Measurements from ENCODE around the gene CDK4. TPM values are rescaled to one million over a fixed set of nuclear protein-coding genes. Genes with fewer than 3 reads are reported as not detected.

The CDK4 gene
- total and polyA plus RNA-seq, 2 of the 4 experiments (the other 2 are of a cell fraction), result 261 to 297 TPM

DNA sequence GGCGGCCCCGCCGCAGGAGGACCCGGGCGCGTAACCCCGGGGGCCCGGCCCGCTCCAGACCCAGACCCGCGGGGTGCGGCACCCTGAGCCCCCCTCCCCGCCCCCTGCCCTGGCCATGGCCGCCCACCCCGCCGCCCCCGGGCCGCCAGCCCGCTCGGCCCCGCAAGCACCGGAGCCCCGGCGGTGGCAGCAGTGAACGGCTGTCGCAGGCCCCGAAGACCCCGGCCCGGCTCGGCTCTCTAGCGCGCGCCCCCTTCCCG, 3.0 kb upstream of the CDK4 start:
- H3K36me3 ChIP-seq (ENCODE audit: control insufficient read depth, insufficient read depth, low read length), result peaks cover 19% of the 10 kb centered on the region
- intact Hi-C loops (cut with micrococcal nuclease) (no loop called here), dilution Hi-C loops (cut with HindIII; ENCODE audit: low sequenced_read_pairs, unreplicated experiment) (no loop called here), in situ Hi-C loops (cut with MboI; ENCODE audit: low sequenced_read_pairs) (no loop called here)
- H2BK120ac ChIP-seq (ENCODE audit: low read depth, low read length), result no peak overlapping the region
- no peak overlapping the region for H2AK5ac ChIP-seq (ENCODE audit: low read depth, low read length)
- H3K14ac ChIP-seq (replicated peaks; ENCODE audit: low read depth, low read length), result no peak overlapping the region
- TF ChIP-seq MXI1 (IDR thresholded peaks at IDR 0.05; ENCODE audit: borderline replicate concordance, low read depth, low read length), result no peak
- TF ChIP-seq RCOR1 (IDR thresholded peaks at IDR 0.05; ENCODE audit: insufficient replicate concordance, low read length), result no peak
- TF ChIP-seq SMC3 (IDR thresholded peaks at IDR 0.05; ENCODE audit: low read depth, low read length), result no peak
- no peak for TF ChIP-seq MAFK (IDR thresholded peaks at IDR 0.05; ENCODE audit: low read depth, low read length)
- no peak for TF ChIP-seq FOS (IDR thresholded peaks at IDR 0.05; ENCODE audit: low read depth, low read length)
- TF ChIP-seq CEBPB (IDR thresholded peaks at IDR 0.05; ENCODE audit: low read depth, low read length), result no peak
- no peak for TF ChIP-seq POLR2A (IDR thresholded peaks at IDR 0.05; ENCODE audit: low read depth, low read length)
- TF ChIP-seq, protein P1, sequence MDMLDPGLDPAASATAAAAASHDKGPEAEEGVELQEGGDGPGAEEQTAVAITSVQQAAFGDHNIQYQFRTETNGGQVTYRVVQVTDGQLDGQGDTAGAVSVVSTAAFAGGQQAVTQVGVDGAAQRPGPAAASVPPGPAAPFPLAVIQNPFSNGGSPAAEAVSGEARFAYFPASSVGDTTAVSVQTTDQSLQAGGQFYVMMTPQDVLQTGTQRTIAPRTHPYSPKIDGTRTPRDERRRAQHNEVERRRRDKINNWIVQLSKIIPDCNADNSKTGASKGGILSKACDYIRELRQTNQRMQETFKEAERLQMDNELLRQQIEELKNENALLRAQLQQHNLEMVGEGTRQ (IDR thresholded peaks at IDR 0.05; ENCODE audit: low read depth, low read length), result no peak
- TF ChIP-seq BHLHE40 (IDR thresholded peaks at IDR 0.05; ENCODE audit: low read depth, low read length), result no peak
- no peak for TF ChIP-seq RFX5 (IDR thresholded peaks at IDR 0.05; ENCODE audit: low read depth, low read length)
- TF ChIP-seq, protein P2, sequence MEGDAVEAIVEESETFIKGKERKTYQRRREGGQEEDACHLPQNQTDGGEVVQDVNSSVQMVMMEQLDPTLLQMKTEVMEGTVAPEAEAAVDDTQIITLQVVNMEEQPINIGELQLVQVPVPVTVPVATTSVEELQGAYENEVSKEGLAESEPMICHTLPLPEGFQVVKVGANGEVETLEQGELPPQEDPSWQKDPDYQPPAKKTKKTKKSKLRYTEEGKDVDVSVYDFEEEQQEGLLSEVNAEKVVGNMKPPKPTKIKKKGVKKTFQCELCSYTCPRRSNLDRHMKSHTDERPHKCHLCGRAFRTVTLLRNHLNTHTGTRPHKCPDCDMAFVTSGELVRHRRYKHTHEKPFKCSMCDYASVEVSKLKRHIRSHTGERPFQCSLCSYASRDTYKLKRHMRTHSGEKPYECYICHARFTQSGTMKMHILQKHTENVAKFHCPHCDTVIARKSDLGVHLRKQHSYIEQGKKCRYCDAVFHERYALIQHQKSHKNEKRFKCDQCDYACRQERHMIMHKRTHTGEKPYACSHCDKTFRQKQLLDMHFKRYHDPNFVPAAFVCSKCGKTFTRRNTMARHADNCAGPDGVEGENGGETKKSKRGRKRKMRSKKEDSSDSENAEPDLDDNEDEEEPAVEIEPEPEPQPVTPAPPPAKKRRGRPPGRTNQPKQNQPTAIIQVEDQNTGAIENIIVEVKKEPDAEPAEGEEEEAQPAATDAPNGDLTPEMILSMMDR (conservative IDR thresholded peaks at IDR 0.05; ENCODE audit: low read depth, low read length), result no peak
- TF ChIP-seq NFE2L2 (IDR thresholded peaks at IDR 0.05; ENCODE audit: low read depth, low read length), result no peak
- no peak for TF ChIP-seq CHD1 (IDR thresholded peaks at IDR 0.05; ENCODE audit: low read depth, low read length)
- no peak for TF ChIP-seq RAD21 (IDR thresholded peaks at IDR 0.05; ENCODE audit: low read length)
- TF ChIP-seq, protein P3, sequence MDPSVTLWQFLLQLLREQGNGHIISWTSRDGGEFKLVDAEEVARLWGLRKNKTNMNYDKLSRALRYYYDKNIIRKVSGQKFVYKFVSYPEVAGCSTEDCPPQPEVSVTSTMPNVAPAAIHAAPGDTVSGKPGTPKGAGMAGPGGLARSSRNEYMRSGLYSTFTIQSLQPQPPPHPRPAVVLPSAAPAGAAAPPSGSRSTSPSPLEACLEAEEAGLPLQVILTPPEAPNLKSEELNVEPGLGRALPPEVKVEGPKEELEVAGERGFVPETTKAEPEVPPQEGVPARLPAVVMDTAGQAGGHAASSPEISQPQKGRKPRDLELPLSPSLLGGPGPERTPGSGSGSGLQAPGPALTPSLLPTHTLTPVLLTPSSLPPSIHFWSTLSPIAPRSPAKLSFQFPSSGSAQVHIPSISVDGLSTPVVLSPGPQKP (IDR thresholded peaks at IDR 0.05; ENCODE audit: borderline replicate concordance, low read depth, low read length), result no peak
- no peak for TF ChIP-seq MAZ (IDR thresholded peaks at IDR 0.05; ENCODE audit: borderline replicate concordance, low read depth, low read length)
- no peak overlapping the region for H4K91ac ChIP-seq (ENCODE audit: insufficient read depth, low read depth, low read length)
- peaks cover 15% of the 10 kb centered on the region for H3K9me1 ChIP-seq (ENCODE audit: insufficient read depth, low read length)
- H2AFZ ChIP-seq (replicated peaks; ENCODE audit: low read length, poor library complexity), result peak overlapping the region; percentile 85
- no peak overlapping the region for H3K4me2 ChIP-seq (ENCODE audit: low read depth, low read length)
- no peak overlapping the region for H2BK5ac ChIP-seq (ENCODE audit: low read depth, low read length, poor library complexity, severe bottlenecking)
- no peak overlapping the region for H4K5ac ChIP-seq (ENCODE audit: low read depth, low read length)
- H2AK9ac ChIP-seq (replicated peaks; ENCODE audit: low read depth, low read length, poor library complexity), result no peak overlapping the region
- H3K4me1 ChIP-seq (ENCODE audit: control insufficient read depth, insufficient read depth, low read length), result peaks cover 7% of the 10 kb centered on the region
- no peak overlapping the region for H3K4ac ChIP-seq (ENCODE audit: low read depth, low read length)
- WGBS, 2 experiments (ENCODE audit: extremely low coverage in 2 of 2, insufficient read length in 1 of 2), result no CpG with 5 or more reads among the region's 34 CpGs
- H2BK20ac ChIP-seq (ENCODE audit: low read depth, low read length), result no peak overlapping the region
- H3K18ac ChIP-seq (ENCODE audit: low read depth, low read length), result no peak overlapping the region
- H3K9ac ChIP-seq (ENCODE audit: low read depth, low read length), result peak overlapping the region; percentile 42
- H3K9me3 ChIP-seq (ENCODE audit: control insufficient read depth, insufficient read depth, low read length), result no peaks in the 10 kb centered on the region
- POLR2A ChIA-PET (ENCODE audit: unreplicated experiment), result no interaction called here
- peaks cover 7% of the 10 kb centered on the region; the same call in 1 of the 2 replicates for H4K20me1 ChIP-seq (ENCODE audit: insufficient read depth, low read length)
- no peak for ATAC-seq (ENCODE audit: low read depth)
- no TSS peak for BruUV-seq (replicated peaks)
- H3K4me3 ChIP-seq (ENCODE audit: insufficient read depth, low read depth, low read length), result peak overlapping the region; percentile 59
- H2BK15ac ChIP-seq (ENCODE audit: low read depth, low read length), result no peak overlapping the region
- no peak overlapping the region for H4K8ac ChIP-seq (ENCODE audit: low read depth in 2 of 2, low read length in 2 of 2)
- CTCF ChIA-PET, result no interaction called here
- H3K27ac ChIP-seq (ENCODE audit: insufficient read depth, low read length), result no peak overlapping the region
- H3K27me3 ChIP-seq (ENCODE audit: control insufficient read depth, insufficient read depth, low read length), result peaks cover 10% of the 10 kb centered on the region
- H3K79me1 ChIP-seq (ENCODE audit: low read depth in 1 of 2, low read length in 2 of 2), result peaks cover 15 to 24% of the 10 kb centered on the region in 2 experiments; a peak in 3 of 4 replicates
- H3K23ac ChIP-seq (ENCODE audit: low read depth, low read length), result no peak overlapping the region
- no peak for DNase-seq
- no peak overlapping the region for H3K56ac ChIP-seq (ENCODE audit: extremely low read depth, insufficient read depth, low read length)

Data from IMR-90 (cell line).